ENCODE results near the gene LRAT. TPM values are rescaled to one million over a fixed set of nuclear protein-coding genes. Genes with fewer than 3 reads are reported as not detected.

LRAT gene
- total RNA-seq, 1 experiment from 2014 or later = 20.4 TPM

GRCh38 chr4:154714339-154715040 lies 29.3 kb upstream of the LRAT start:
- Mint-ChIP-seq H3K27ac (no peak overlapping the region), H3K9me3 (no peaks in the 10 kb centered on the region), H3K36me3 (ENCODE audit: insufficient read depth in 1 of 3, low read depth in 3 of 3) (no peaks in the 10 kb centered on the region), H3K4me1 (peaks cover 25 to 26% of the 10 kb centered on the region in 2 experiments), H3K27me3 (ENCODE audit: low read depth) (no peaks in the 10 kb centered on the region), H3K4me3 (no peak overlapping the region)
- H2BK20ac ChIP-seq (ENCODE audit: low read depth, low read length, poor library complexity, severe bottlenecking) = no peak overlapping the region
- H4K20me1 ChIP-seq (ENCODE audit: control insufficient read depth, insufficient read depth, insufficient read length) = no peaks in the 10 kb centered on the region
- no peaks in the 10 kb centered on the region for H3K79me2 ChIP-seq (ENCODE audit: insufficient read depth, low read length)
- H2AFZ ChIP-seq (ENCODE audit: low read length) = no peak overlapping the region
- no peaks in the 10 kb centered on the region; the same call in 1 of the 2 replicates for H3K27me3 ChIP-seq (ENCODE audit: insufficient read depth, low read length)
- H2BK5ac ChIP-seq (ENCODE audit: insufficient read length, low read length) = no peak overlapping the region
- H2BK15ac ChIP-seq (ENCODE audit: low read depth, low read length) = no peak overlapping the region
- no peak overlapping the region for H4K91ac ChIP-seq (ENCODE audit: insufficient read length, low read depth, low read length)
- TF ChIP-seq CTCF (conservative IDR thresholded peaks at IDR 0.05) = no peak
- no peaks in the 10 kb centered on the region for H3K9me3 ChIP-seq (ENCODE audit: control insufficient read depth, low read depth, low read length)
- H3K9ac ChIP-seq (ENCODE audit: extremely low read depth, insufficient read length, low read length) = no peak overlapping the region
- H2BK12ac ChIP-seq (ENCODE audit: insufficient read length, low read depth, low read length) = no peak overlapping the region
- peaks cover 3% of the 10 kb centered on the region; the same call in 1 of the 2 replicates for H3K4me1 ChIP-seq (ENCODE audit: insufficient read depth, low read length)
- H3K27ac ChIP-seq (ENCODE audit: insufficient read length, low read depth, low read length) = no peak overlapping the region
- no peak overlapping the region for H3K14ac ChIP-seq (ENCODE audit: insufficient read depth, low read length)
- H3K56ac ChIP-seq (ENCODE audit: insufficient read length, low read depth, low read length) = no peak overlapping the region
- no peak overlapping the region for H3K4me2 ChIP-seq (ENCODE audit: insufficient read depth, insufficient read length, low read length)
- no peak overlapping the region for H3K4ac ChIP-seq (ENCODE audit: low read depth, low read length)
- H3K23me2 ChIP-seq (ENCODE audit: insufficient read length, low read depth, low read length, poor library complexity, severe bottlenecking) = no peaks in the 10 kb centered on the region
- no CpG with 5 or more reads among the region's 4 CpGs for WGBS (ENCODE audit: extremely low coverage, insufficient read length, low lambda C conversion rate)
- no peak overlapping the region for H2BK120ac ChIP-seq (ENCODE audit: low read depth, low read length, poor library complexity, severe bottlenecking)
- H4K8ac ChIP-seq (replicated peaks; ENCODE audit: insufficient read length, low read depth, low read length) = no peak overlapping the region
- H2AK5ac ChIP-seq (ENCODE audit: insufficient read length, low read length) = no peak overlapping the region
- no peak for DNase-seq
- H3K79me1 ChIP-seq (ENCODE audit: insufficient read depth, low read depth, low read length, poor library complexity, severe bottlenecking) = no peaks in the 10 kb centered on the region
- no peak overlapping the region for H4K5ac ChIP-seq (ENCODE audit: insufficient read length, low read depth, low read length)
- H3K23ac ChIP-seq (ENCODE audit: insufficient read length, low read depth, low read length) = no peak overlapping the region
- H3T11ph ChIP-seq (ENCODE audit: low read length) = no peak overlapping the region
- no peak overlapping the region for H3K18ac ChIP-seq (ENCODE audit: insufficient read length, low read depth, low read length)
